Measurements from ENCODE around the gene CELF5.

The CELF5 gene

GRCh38 chr19:3224346-3225168 lies at the start of gene CELF5:
Gene CELF5, plus strand, starts transcription at chr19:3224661. Its CDS starts 79 bp downstream, at chr19:3224740.
- peak in 1 of 2 donors; percentile 10 for DNase-seq

DNA sequence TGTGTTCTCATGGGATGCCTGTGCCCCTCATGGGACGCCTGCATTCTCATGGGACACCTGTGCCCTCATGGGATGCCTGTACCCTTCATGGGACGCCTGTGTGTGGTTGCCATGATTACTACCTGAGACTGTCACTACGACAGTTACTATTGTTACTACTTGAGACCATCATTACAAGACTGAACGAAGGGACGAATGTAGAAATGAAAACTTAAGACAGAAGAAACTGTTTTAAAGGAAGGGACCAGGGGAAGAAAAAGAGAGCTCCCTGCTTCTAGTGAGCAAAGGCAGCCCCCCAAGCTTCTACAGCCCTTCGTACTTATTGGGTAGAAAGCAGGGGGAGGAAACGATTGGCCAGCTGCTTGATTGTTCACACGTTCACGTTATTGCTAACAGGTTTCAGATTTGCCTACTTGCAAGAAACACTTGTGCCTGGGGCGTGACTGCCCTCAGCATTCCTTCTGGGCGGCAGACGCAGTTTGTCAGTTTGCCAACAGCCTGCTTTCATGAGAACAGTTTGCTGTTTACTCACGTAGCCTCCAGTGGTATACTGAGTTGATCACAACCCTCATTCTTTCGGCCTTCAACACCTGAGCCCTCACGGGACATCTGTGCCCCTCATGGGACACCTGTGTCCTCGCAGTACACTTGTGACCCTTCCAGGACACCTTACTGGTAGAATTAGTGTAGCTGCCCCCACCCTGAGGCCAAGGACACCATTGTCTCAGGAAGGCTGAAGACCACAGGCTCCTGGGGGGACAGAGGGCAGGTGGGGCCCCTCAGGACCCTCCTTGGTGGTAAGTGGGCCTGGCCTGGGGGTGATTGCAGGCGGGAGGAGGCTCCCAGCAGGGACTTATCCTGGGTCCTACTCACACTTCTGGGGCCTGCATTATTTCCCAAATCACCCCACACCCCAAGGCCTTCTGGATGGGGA lies 48.4 kb upstream of the CELF5 start:
- no peak for DNase-seq

DNA sequence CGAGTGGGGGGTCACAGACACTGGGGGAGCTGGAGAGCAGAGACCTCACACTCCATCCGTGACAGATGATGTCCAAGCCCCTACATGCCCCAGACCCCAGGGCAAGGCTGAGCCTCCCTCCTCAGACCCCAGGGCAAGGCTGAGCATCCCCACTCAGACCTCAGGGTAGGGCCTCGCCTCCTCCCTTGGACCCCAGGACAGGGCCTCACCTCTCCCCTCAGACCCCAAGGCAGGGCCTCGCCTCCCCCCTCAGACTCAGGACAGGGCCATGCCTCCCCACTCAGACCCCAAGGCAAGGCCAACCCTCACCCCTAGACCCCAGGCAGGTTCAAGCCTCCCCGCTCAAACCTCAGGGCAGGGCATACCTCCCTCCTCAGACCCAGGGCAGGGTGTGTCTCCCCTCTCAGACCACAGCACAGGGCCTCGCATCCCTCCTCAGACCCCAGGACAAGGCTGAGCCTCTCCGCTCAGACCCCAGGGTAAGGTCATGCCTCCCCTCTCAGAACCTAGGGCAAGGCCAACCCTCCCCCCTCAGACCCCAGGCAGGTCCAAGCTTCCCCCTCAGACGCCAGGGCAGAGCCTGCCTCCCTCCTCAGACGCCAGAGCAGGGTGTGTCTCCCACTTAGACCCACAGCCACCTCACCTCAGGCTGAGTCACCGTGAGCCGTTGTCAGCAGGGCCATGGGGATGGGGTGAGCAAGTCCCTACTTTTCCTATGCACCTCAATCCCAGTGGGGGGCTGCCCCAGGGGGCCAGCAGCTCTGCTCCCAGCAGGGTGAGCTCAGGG lies 47.6 kb upstream of the CELF5 start:
- no peak for DNase-seq

DNA sequence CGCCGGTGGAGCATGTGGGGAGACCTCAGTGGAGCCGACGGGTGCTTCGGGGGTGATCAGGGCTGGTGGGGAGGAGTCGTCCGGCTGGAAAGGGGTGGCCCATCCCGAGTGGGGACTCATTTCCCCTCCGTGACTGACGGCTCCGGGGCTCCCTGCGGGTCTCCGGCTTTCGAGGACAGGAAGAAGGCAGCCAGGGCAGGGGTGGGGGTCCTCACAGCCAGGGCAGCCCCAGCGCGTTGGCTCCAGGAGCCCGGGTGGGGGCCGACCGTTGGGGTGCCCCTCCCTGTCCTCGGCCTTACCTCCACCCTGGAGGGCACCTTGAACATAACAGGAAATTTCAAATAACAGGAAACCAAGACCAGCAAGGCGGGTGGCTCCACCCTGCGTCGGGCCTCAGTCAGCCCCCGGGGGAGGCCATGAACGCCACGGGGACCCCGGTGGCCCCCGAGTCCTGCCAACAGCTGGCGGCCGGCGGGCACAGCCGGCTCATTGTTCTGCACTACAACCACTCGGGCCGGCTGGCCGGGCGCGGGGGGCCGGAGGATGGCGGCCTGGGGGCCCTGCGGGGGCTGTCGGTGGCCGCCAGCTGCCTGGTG lies 46.0 kb upstream of the CELF5 start, which contains the start of gene S1PR4:
TSS of gene S1PR4 (plus strand) at position 393 of the 596 bp plus-strand sequence. CDS start at position 417, 24 bp downstream.
- no peak for DNase-seq

- no peak for DNase-seq
These were observed 45.3 kb upstream of the CELF5 start for GRCh38 chr19:3178973-3179738.

GRCh38 chr19:3179739-3180293 lies 44.6 kb upstream of the CELF5 start:
- no peak for DNase-seq

DNA sequence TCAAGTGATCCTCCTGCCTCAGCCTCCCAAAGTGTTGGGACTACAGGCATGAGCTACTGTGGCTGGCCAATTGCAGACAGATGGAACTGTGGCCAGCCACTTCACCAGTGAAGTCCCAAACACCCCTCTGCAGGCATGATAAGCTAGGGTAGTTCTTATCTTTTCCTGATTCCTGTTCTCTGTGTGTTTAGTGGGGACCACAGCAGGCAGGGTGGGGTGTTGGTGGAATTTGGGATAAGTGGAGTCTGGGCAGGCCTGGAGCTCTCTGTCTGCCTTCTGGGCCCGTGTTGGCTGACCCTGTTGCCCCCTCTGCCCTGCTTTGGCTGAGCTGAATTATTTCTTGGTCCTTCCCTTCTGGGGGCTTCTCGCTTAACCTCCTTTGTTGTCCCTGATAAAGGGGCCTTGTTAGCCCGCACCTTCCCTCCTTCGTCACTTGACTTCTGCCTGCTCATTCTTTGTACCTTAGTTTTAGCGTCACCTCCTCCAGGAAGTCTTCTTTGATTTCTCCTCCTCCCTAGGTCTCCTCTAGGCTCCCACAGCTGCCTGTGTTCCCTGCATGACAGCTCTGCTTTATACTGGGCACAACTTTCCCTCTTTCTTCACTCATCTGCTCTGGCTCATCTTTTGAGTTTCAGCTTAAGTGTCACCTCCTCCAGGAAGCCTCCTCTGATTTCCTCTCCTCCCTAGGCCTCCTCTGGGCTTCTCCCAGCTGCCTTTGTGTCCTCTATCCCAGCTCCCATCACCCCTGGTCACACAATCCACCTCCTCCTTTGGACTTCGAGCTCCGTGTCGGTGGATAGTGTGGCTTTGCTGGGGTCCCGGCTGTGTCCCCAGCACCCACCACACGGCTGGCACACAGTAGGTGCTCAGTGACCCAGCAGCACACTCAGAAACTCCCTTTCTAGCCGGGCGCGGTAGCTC lies 40.5 kb upstream of the CELF5 start:
- no peak for DNase-seq

GRCh38 chr19:3184847-3185460 lies 39.5 kb upstream of the CELF5 start:
- peak; percentile 82 to 83 for DNase-seq

DNA sequence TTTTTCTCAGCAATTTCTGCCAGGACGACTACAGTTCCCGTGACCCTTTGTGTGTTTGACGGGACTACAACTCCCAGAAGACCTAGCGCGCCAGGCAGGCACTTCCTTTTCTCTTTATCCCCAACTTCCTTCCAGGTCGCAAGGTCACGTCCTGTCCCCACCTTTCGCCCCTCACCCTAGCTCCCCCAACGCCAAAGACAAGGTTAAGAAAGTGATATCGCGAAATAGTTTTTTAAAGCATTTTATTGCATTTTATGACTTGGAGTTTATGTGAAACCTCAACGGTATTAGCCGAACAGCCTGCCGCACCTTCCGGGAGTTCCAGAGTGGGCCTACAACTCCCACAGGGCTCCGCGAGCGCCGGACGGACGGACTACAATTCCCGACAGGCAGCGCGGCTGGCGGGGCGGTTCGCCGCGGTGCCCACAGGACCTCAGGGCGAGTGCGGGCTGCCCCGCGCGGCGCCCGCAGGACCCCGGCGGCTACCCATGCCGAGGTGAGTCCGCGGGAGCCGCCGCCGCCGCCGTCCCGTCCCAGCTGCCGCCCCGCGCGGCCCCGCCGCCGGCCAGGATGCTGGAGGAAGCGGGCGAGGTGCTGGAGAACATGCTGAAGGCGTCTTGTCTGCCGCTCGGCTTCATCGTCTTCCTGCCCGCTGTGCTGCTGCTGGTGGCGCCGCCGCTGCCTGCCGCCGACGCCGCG lies 38.9 kb upstream of the CELF5 start, which contains the start of gene NCLN:
TSS of gene NCLN (plus strand) at position 470 of the 699 bp plus-strand sequence. CDS start at position 571, 101 bp downstream.
- DNase-seq = peak; percentile 97 to 98

- DNase-seq = no peak
These were observed 38.2 kb upstream of the CELF5 start for GRCh38 chr19:3186160-3186688.

DNA sequence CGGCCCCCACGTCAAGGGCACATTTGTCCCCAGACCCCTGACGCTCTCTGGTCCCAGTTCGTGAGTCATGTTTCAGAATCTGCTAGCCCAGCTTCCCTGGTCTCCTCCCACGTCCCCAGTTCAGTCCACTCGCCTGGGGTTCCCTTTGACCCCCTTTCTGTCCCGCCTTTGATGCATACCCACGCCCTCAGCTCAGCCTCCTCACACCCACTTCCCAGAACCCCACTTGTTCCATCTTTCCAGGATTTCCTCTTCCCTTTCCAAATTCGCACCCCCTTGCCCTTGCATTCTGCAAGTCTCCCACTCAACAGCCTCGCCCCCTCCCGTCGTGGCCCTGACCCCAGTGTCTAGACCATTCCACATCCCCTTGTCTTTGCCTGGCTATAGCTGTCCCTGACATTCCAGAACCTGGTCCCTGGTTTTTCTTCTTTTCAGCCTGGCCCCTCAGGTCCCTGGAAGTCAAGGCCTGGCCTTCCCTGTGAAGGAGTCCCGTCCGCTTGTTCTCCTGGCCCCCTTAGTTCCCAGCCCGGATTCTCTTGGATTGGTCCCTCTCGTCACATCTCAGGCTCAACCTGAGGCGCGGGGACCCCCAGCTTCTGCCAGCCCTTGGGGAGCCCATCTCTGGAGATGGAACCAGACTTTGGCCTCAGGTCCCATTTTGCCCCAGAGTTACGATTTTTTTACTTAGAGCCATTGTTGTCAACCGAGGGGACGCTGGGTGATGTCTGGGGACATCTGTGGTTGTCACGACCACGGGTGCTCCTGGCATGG lies 37.4 kb upstream of the CELF5 start:
- no peak for DNase-seq

GRCh38 chr19:3187662-3188511 lies 36.6 kb upstream of the CELF5 start:
- no peak for DNase-seq

- DNase-seq = no peak
These were observed 35.5 kb upstream of the CELF5 start for GRCh38 chr19:3188627-3189596.

GRCh38 chr19:3189702-3190469 lies 34.6 kb upstream of the CELF5 start:
- no peak for DNase-seq

DNA sequence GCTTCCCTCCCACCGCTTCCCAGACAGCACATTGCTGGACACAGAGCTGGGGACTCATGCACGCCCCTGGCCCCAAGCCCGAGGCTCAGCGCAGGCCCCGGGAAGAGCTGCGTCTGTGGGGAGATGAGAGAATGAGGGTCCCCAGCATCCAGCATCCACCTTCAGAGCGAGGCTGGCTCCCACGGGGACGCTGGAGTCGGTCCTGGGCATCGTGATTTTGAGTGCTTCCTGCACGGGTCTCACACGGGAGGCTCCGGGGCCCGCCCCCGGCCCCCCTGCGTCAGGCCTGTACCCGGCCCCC lies 34.0 kb upstream of the CELF5 start:
- no peak for DNase-seq
